Psoas muscle (tissue), 8 donors: ENCODE data around the gene PHAX. TPM values are rescaled to one million over a fixed set of nuclear protein-coding genes. Genes with fewer than 3 reads are reported as not detected.

Source experiments
- ATAC-seq, 4 donors: fragments of 200-7000 bp; cut with Tn5 transposase; one replicate each; pipeline ENCODE4 v1.9.1; 2020; ENCODE audit warnings: moderate library complexity in 3 of 4, mild to moderate bottlenecking in 2 of 4
- DNase-seq, 2 donors: peaks; one replicate each; pipeline ENCODE4 v3.0.0-alpha.2; 2020
- H3K27ac ChIP-seq: fragments of 200-600 bp; one replicate; pipeline ENCODE4 v1.8.0; 2022
- H3K27me3 ChIP-seq, 3 donors: fragments of 200-600 bp in 1 of 3; one replicate each; pipeline versions ENCODE4 v1.6.1 to v1.8.0; 2013 to 2022; ENCODE audit warnings: low read length in 2 of 3, mild to moderate bottlenecking in 2 of 3, moderate library complexity in 1 of 3; ENCODE audit not compliant: insufficient read depth in 3 of 3
- H3K36me3 ChIP-seq, 2 donors: fragments of 200-600 bp in 1 of 2; one replicate each; pipeline versions ENCODE4 v1.6.1 to v1.8.0; 2013 to 2022; ENCODE audit warnings: low read depth in 1 of 2, mild to moderate bottlenecking in 1 of 2, moderate library complexity in 1 of 2; ENCODE audit not compliant: insufficient read depth in 1 of 2
- H3K4me1 ChIP-seq: fragments of 200-600 bp; one replicate; pipeline ENCODE4 v1.8.0; 2022
- H3K4me3 ChIP-seq: fragments of 200-600 bp; one replicate; pipeline ENCODE4 v1.8.0; 2022; ENCODE audit warnings: mild to moderate bottlenecking
- H3K9me3 ChIP-seq: fragments of 200-600 bp; one replicate; pipeline ENCODE4 v1.8.0; 2022
- WGBS, 3 donors: extraction: QIAGEN DNeasy Blood & Tissue Kit; methylation state at CpG; one replicate each; pipeline versions ENCODE4 v1.1.6 to v1.1.7; 2013; 5-methylcytosine and 5-hydroxymethylcytosine counted together
- intact Hi-C, 2 donors: fragments of 100-400 bp; cut with DNase I; formaldehyde crosslinking; loops; one replicate each; pipeline versions ENCODE4 v1.11.0 to v1.14.2; 2022
- polyA plus RNA-seq, 3 donors: library from polyadenylated mRNA; stranded (reverse); fragments of 200-250 nt; gene quantifications; one replicate each; pipeline ENCODE4 v1.2.3, GENCODE V29; 2013
- total RNA-seq, 4 donors: library from RNA; stranded (reverse); fragmentation: NEBNext Ultra II Directional in 2 of 4; extraction: Animal tissue kit (Norgen Biotek cat#: 25700) in 2 of 4; gene quantifications; one replicate each; pipeline versions ENCODE4 v1.2.1 to v1.2.4, GENCODE V29; 2021 to 2023
- TF ChIP-seq, protein P1 (sequence below): fragments of 200-600 bp; IDR thresholded peaks from one replicate; pipeline ENCODE4 v1.8.0; 2022; ENCODE audit warnings: antibody characterized with exemption
- donor health status: healthy with polysubstance abuse.
- donor health status: DM: no; HTN: no; CAD: no; lungs with moderate emphysema.
- donor health status: Bipolar disorder and iron deficiency.
- donor health status: healthy.
- donor health status: DM: yes; HTN: yes; CAD: no.
- donor health status: DM: no; HTN: no; CAD: no.
- donor health status: DM: no; HTN: no; CAD: no.
- donor health status: DM: yes; HTN: yes; CAD: no.

The PHAX gene
- total and polyA plus RNA-seq, 7 donors = 25.6 to 53.0 (median 32.2) TPM

DNA sequence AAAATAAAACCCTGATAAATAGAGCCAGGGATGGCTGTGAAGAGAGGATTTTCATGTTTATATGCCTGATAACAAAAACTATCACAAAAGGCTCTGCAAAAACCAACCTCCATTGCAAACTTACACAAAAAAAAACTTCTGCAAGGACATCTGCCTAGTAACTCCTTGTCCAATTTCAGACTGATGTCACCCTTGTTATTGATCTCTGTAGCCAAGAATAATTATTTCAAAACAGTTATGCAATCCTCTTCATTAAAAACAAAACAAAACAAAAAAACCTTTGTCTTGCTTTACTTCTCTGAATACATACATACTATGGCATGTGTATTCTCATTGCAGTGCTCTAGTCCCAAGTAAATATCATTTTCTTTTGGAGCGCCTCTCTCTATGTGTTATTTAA, 49.7 kb downstream of the PHAX start:
- TF ChIP-seq, protein P1, sequence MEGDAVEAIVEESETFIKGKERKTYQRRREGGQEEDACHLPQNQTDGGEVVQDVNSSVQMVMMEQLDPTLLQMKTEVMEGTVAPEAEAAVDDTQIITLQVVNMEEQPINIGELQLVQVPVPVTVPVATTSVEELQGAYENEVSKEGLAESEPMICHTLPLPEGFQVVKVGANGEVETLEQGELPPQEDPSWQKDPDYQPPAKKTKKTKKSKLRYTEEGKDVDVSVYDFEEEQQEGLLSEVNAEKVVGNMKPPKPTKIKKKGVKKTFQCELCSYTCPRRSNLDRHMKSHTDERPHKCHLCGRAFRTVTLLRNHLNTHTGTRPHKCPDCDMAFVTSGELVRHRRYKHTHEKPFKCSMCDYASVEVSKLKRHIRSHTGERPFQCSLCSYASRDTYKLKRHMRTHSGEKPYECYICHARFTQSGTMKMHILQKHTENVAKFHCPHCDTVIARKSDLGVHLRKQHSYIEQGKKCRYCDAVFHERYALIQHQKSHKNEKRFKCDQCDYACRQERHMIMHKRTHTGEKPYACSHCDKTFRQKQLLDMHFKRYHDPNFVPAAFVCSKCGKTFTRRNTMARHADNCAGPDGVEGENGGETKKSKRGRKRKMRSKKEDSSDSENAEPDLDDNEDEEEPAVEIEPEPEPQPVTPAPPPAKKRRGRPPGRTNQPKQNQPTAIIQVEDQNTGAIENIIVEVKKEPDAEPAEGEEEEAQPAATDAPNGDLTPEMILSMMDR = no peak
- H3K4me1 ChIP-seq = no peaks in the 10 kb centered on the region
- H3K4me3 ChIP-seq = no peak overlapping the region
- WGBS, 3 donors = 91 to 97% (median 96%) methylated on average over 1 of the region's 1 CpG
- H3K27me3 ChIP-seq = peaks cover 0 to 2% (median 0%) of the 10 kb centered on the region in 3 donors
- no peak for DNase-seq
- H3K9me3 ChIP-seq = peaks cover 1% of the 10 kb centered on the region
- intact Hi-C loops = loop anchor here in 1 of 2 donors (10.0 kb wide), 1 partner anchor 864 kb away; the partner anchor contains the start of gene PRRC1
- no peak for ATAC-seq
- H3K36me3 ChIP-seq = no peaks in the 10 kb centered on the region
- no peak overlapping the region for H3K27ac ChIP-seq

DNA sequence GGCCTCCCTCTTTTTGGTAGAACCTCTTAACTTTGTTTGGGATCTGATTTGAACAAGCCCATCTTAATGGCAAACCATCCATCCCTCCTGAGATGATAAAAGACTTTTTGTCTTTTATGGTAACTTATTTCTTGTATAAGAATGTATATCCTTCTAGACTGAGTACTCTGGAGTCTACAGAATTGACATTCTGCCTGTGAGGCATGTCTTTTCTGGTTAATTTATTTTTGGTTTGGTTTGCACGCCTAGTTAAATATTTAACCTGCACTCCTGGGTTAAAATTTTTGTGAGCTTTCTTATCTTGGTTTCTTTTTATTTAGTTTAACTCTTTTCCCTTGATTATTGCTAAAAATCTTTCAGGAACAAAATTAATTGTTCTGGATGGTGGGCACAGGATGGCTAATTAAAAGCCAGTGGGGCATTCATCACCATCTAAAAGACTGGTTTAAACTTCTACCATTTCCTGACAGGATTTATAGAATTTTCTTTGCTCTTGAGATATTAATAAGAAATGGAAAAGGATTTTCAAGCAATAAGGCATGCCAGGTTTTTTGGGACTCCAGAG, 50.3 kb downstream of the PHAX start:
- WGBS, 3 donors = 82 to 88% (median 88%) methylated on average over 1 of the region's 1 CpG
- Histone ChIP-seq H3K4me1 (no peaks in the 10 kb centered on the region), H3K4me3 (no peak overlapping the region), H3K27me3 (peaks cover 0 to 2% (median 0%) of the 10 kb centered on the region in 3 donors), H3K27ac (no peak overlapping the region), H3K36me3 (no peaks in the 10 kb centered on the region), H3K9me3 (no peaks in the 10 kb centered on the region)
- ATAC-seq (no peak), DNase-seq (no peak)
- TF ChIP-seq, protein P1 = no peak
- intact Hi-C loops = loop anchor here in 1 of 2 donors (10.0 kb wide), 1 partner anchor 864 kb away; the partner anchor contains the start of gene PRRC1

DNA sequence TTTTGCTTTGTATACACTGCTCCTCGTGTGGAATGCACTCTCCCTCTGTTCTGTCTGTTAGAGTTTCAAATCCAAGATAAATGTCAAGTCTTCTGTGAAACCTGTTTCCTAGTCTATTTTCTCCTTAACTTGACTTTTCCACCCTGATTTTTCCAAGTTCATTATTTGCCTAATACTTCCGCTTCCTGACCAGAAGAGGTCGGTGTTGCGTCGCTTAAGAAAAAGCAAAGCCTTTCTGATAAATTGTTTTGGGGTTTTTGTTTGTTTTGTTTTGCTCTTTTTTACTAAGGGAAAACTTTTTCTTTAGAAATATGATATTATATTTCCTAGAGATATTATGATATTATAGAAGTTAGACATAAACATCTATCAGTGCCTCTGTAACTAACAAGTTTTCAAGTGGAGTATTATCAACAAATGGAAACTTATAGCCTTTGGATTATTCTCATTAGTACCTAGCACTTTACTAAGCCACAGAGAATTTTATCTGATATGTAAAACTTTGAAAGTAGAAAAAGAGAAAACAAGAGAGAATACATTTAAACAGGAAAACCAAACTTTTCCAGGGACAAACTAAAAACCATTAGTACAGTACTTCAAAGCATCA, 55.8 kb downstream of the PHAX start:
- DNase-seq (no peak), ATAC-seq (no peak)
- Histone ChIP-seq H3K36me3 (no peaks in the 10 kb centered on the region), H3K4me3 (no peak overlapping the region), H3K4me1 (no peaks in the 10 kb centered on the region), H3K27me3 (no peaks in the 10 kb centered on the region), H3K27ac (no peak overlapping the region), H3K9me3 (no peaks in the 10 kb centered on the region)
- TF ChIP-seq, protein P1 = peak; percentile 72
- intact Hi-C loops = loop anchor here in 1 of 2 donors (5.0 to 10.0 kb wide), 3 partner anchors 121 to 858 kb away; partner anchors contain the start of genes LMNB1 and PRRC1
- 5 to 9% (median 8%) methylated on average over 5 of the region's 5 CpGs for WGBS, 3 donors

DNA sequence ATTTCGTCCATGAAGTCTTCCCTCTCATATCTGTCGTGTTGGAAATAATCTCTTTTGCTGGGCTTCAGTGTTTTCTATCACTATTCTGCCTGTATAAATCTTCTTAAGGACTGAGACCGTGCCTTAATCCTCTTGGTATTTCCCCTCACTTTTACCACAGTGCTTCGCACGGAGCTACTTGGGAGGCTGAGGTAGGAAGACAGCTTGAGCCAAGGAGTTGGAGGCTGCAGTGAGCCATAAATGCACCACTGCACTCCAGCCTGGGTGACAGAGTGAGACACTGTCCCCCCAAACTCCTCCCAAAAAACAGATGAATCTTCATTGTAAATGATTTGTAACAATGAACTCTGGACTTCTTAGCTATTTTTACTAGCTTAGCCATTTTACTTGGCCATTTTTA, 57.8 kb downstream of the PHAX start:
- DNase-seq = no peak
- no peaks in the 10 kb centered on the region for H3K36me3 ChIP-seq
- H3K4me3 ChIP-seq = no peak overlapping the region
- no peaks in the 10 kb centered on the region for H3K9me3 ChIP-seq
- WGBS, 3 donors = 46 to 61% (median 50%) methylated on average over 5 of the region's 5 CpGs
- H3K27ac ChIP-seq = no peak overlapping the region
- no peaks in the 10 kb centered on the region for H3K27me3 ChIP-seq
- TF ChIP-seq, protein P1 = no peak
- H3K4me1 ChIP-seq = no peaks in the 10 kb centered on the region
- intact Hi-C loops = loop anchor here in 1 of 2 donors (5.0 to 10.0 kb wide), 3 partner anchors 119 to 856 kb away; partner anchors contain the start of genes LMNB1 and PRRC1
- ATAC-seq = no peak
